SK-N-MC (cell line): Measurements from ENCODE around the gene HERC2.

ENCODE experiments used
- DNase-seq: peaks from one replicate; pipeline ENCODE4 v3.0.0-alpha.2; 2011; ENCODE audit warnings: low read depth, low spot score
- H3K27ac ChIP-seq: fragments of 200-600 bp; sonication (generic); 2 replicates; pipeline ENCODE4 v1.5.1; 2016; ENCODE audit warnings: mixed run types
- H3K36me3 ChIP-seq: fragments of 200-600 bp; sonication (generic); 2 replicates; pipeline ENCODE4 v1.6.1; 2017; ENCODE audit warnings: antibody characterized with exemption, low read length, mixed read lengths; ENCODE audit not compliant: insufficient read depth
- H3K4me3 ChIP-seq: fragments of 200-600 bp; sonication (generic); 2 replicates; pipeline ENCODE4 v1.5.1; 2016
- H3K9ac ChIP-seq: fragments of 200-600 bp; sonication (generic); 2 replicates; pipeline ENCODE4 v1.8.0; 2017; ENCODE audit warnings: mixed run types, mixed read lengths; ENCODE audit not compliant: insufficient read length
- H3K9me3 ChIP-seq: fragments of 200-600 bp; sonication (generic); 2 replicates; pipeline ENCODE4 v1.6.1; 2017; ENCODE audit warnings: low read depth, mild to moderate bottlenecking, antibody characterized with exemption, low read length, moderate library complexity, mixed read lengths
- EZH2 ChIP-seq: fragments of 200-600 bp; sonication (generic); IDR thresholded peaks from one replicate; pipeline ENCODE4 v1.6.1; 2017; ENCODE audit warnings: antibody characterized with exemption
- FOXP2 ChIP-seq: optimal IDR thresholded peaks from 2 replicates; pipeline ENCODE3; 2011; ENCODE audit warnings: mild to moderate bottlenecking, moderate library complexity; ENCODE audit not compliant: insufficient read depth; ENCODE audit errors: extremely low read length, control extremely low read depth
- POLR2AphosphoS5 ChIP-seq: IDR thresholded peaks from 2 replicates; pipeline ENCODE4 v1.6.1; 2012; ENCODE audit warnings: mild to moderate bottlenecking, low read depth, low read length, borderline replicate concordance

HERC2 gene

DNA sequence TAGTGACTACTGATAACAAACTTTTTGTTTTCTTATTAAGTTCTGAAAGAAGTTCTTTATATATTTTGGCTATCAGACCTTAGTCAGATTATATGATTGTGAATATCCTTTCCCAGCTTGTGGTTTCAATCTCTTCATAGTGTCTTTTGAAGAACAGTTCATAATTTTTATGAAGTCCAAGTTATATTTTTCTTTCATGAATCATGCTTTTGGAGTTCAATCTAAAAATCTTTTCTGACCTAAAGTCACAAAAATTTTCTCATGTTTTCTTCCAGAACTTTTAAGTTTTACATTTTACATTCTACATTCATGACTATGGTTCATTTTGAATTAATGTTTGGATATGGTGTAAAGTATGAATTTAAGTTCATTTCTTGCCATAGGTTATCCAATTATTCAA is 188.7 kb downstream of the HERC2 start:
- no peaks in the 10 kb centered on the region for H3K9me3 ChIP-seq
- TF ChIP-seq FOXP2 (no peak), POLR2AphosphoS5 (no peak), EZH2 (no peak)
- H3K9ac ChIP-seq: no peak overlapping the region
- H3K27ac ChIP-seq: no peak overlapping the region
- H3K4me3 ChIP-seq: no peak overlapping the region
- DNase-seq: no peak
- peaks cover 22% of the 10 kb centered on the region for H3K36me3 ChIP-seq

DNA sequence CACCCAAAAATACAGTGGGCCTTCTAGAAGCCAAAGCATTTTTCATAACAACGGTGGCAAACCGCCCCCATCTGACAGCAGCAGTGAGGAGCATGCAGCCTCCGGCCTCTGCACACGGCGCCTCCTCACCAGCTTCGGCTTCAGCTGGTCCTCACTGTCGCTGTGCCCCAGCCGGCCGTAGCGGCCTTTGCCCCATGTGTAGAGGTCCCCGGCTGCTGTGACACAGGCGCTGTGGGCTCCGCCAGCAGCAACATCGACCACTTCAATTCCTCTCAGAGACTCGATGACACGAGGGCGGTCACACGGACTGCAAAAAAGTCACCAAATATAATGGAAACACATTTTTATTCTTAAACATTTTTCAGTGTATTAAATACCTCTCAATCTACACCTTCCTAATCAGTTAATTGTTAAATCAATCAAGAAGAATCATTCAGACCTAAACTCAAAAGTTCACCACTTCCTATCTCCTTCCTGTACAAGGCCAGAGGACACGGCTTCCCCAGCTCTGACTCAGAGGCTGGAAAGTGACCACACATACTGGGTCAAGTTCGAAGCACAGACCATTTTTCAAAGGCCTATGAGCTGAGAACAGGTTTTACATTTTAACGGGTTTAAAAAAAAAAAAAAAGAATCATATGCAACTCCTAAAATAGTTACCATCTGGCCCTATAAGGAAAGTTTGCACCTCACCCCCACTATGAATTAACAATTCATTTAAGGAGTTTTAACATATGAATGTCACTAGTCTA is 189.3 kb downstream of the HERC2 start:
- H3K36me3 ChIP-seq: peaks cover 19% of the 10 kb centered on the region
- H3K4me3 ChIP-seq: no peak overlapping the region
- TF ChIP-seq EZH2 (no peak), POLR2AphosphoS5 (no peak), FOXP2 (no peak)
- no peak overlapping the region for H3K27ac ChIP-seq
- H3K9ac ChIP-seq: no peak overlapping the region
- no peaks in the 10 kb centered on the region for H3K9me3 ChIP-seq
- DNase-seq: no peak

GRCh38 chr15:28131946-28132345 is 190.0 kb downstream of the HERC2 start:
- Histone ChIP-seq H3K4me3 (no peak overlapping the region), H3K36me3 (peaks cover 18% of the 10 kb centered on the region), H3K9ac (no peak overlapping the region), H3K9me3 (no peaks in the 10 kb centered on the region), H3K27ac (no peak overlapping the region)
- TF ChIP-seq POLR2AphosphoS5 (no peak), EZH2 (no peak), FOXP2 (no peak)
- no peak for DNase-seq

DNA sequence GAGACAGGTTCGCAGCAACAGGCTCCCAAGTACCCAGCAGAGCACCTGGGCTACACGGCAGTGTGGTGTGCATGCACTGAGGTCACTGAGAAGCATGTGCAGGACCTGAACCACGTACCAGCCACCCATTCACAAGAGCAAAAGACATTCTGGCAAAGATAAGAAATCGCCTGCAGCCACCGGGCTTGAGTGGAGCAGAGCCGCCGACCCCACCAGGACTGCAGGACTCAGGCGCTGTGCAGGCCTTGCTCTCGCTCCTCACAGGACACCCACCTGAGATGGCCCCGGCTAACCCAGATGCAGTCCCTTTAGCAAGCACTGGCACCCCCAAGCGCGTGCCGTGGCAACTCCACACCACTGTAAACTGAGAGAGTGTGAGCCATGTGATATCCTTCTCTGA is 190.6 kb downstream of the HERC2 start:
- Histone ChIP-seq H3K9me3 (no peaks in the 10 kb centered on the region), H3K9ac (no peak overlapping the region), H3K4me3 (no peak overlapping the region), H3K27ac (no peak overlapping the region), H3K36me3 (peaks cover 18% of the 10 kb centered on the region)
- no peak for TF ChIP-seq FOXP2
- TF ChIP-seq POLR2AphosphoS5: no peak
- no peak for TF ChIP-seq EZH2
- no peak for DNase-seq

- H3K9me3 ChIP-seq: no peaks in the 10 kb centered on the region
- H3K4me3 ChIP-seq: no peak overlapping the region
- H3K27ac ChIP-seq: no peak overlapping the region
- peaks cover 18% of the 10 kb centered on the region for H3K36me3 ChIP-seq
- H3K9ac ChIP-seq: no peak overlapping the region
- no peak for TF ChIP-seq EZH2
- TF ChIP-seq FOXP2: no peak
- TF ChIP-seq POLR2AphosphoS5: no peak
- no peak for DNase-seq
These were observed 191.3 kb downstream of the HERC2 start for GRCh38 chr15:28130651-28131050.

DNA sequence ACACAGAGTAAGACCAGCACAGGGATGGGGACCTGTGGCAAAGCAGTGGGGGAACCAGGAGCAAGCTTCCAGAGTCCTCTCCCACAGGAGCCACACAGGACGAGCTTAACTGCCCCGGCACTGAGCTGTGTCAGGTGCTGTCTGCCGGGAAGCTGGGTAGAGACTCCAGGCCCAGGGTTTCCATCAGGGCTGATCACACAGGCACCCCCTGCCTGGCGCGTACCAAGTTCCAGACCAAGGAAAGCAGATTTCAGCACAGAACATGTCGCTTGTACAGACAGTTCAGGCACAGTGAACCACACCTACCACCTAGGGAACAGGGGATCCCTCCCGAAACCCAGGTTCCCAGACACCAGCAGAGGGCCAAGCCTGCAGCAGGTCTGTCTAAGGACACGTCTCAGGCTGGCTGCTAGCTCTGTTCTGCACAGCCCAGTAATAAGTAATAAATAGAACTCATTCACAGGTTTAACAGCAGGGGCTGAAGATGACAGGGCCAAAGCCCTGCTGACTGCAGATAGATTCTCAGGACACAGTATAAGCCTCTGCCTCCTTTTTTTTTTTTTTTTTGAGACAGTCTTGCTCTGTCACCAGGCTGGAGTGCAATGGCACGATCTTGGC is 192.6 kb downstream of the HERC2 start:
- no peak overlapping the region for H3K4me3 ChIP-seq
- H3K36me3 ChIP-seq: peaks cover 17% of the 10 kb centered on the region; the same call in 1 of the 2 replicates
- no peak for TF ChIP-seq FOXP2
- no peak for TF ChIP-seq POLR2AphosphoS5
- TF ChIP-seq EZH2: no peak
- H3K9ac ChIP-seq: no peak overlapping the region
- no peak overlapping the region for H3K27ac ChIP-seq
- H3K9me3 ChIP-seq: no peaks in the 10 kb centered on the region
- no peak for DNase-seq

GRCh38 chr15:28128031-28128430 is 193.9 kb downstream of the HERC2 start:
- no peak overlapping the region for H3K9ac ChIP-seq
- TF ChIP-seq FOXP2 (no peak), EZH2 (no peak), POLR2AphosphoS5 (no peak)
- no peak for DNase-seq
- no peak overlapping the region for H3K27ac ChIP-seq
- no peak overlapping the region for H3K4me3 ChIP-seq
- no peaks in the 10 kb centered on the region for H3K9me3 ChIP-seq
- H3K36me3 ChIP-seq: peaks cover 23% of the 10 kb centered on the region; the same call in 1 of the 2 replicates

DNA sequence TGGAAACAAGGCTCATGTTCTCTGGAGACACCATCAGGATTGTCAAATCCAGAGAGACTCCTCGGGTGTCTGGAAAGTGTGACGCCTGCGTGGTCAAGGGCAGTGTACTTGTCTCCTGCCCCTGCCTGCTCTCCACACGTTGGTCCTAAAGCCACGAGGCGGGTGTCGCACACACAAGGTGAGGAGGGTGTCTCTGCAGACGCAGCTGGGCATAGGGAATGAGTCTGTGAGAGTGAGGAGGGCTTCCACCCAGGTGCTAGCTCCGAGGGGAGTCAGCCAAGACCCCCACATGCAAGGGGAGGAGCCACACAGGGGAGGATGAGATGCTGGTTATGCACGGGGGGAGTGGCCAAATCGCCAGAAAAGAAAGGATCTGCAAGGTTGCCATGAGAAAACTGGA is 194.9 kb downstream of the HERC2 start:
- no peak overlapping the region for H3K27ac ChIP-seq
- H3K36me3 ChIP-seq: peaks cover 19% of the 10 kb centered on the region; the same call in 1 of the 2 replicates
- no peak for DNase-seq
- no peak overlapping the region for H3K9ac ChIP-seq
- no peaks in the 10 kb centered on the region for H3K9me3 ChIP-seq
- no peak for TF ChIP-seq POLR2AphosphoS5
- no peak overlapping the region for H3K4me3 ChIP-seq
